ENCODE results near the gene SDHB.

GRCh38 chr1:17097147-17097546, 43.3 kb upstream of the SDHB start:
- no peak for TF ChIP-seq IRF3 (IDR thresholded peaks at IDR 0.05)
- TF ChIP-seq CTCF (IDR thresholded peaks at IDR 0.05 in 2 of 3, conservative IDR thresholded peaks at IDR 0.05 in 1 of 3; ENCODE audit: control insufficient read depth in 2 of 3, extremely low read depth in 1 of 3, insufficient read depth in 1 of 3, low read depth in 3 of 3, low read length in 3 of 3), result no peak
- TF ChIP-seq STAT3 (IDR thresholded peaks at IDR 0.05; ENCODE audit: low read depth, low read length), result no peak
- TF ChIP-seq BCLAF1 (IDR thresholded peaks at IDR 0.05), result no peak
- TF ChIP-seq NFYB (IDR thresholded peaks at IDR 0.05; ENCODE audit: insufficient read depth, low read depth, low read length), result no peak

Measured in GM12878 (cell line).